GM23338 (cell line): Measurements from ENCODE around the gene CACNB4. TPM values are rescaled to one million over a fixed set of nuclear protein-coding genes. Genes with fewer than 3 reads are reported as not detected.

Experiments used
- ATAC-seq: fragments of 200-7000 bp; cut with Tn5 transposase; 3 replicates; pipeline ENCODE4 v1.9.1; 2020
- DNase-seq: peaks from one replicate; pipeline ENCODE4 v3.0.0-alpha.2; 2015; ENCODE audit warnings: low spot score
- H2AFZ ChIP-seq: fragments of 200-600 bp; sonication (generic); 2 replicates; pipeline ENCODE4 v1.8.0; 2016; ENCODE audit warnings: antibody characterized with exemption, mild to moderate bottlenecking, moderate library complexity
- H3F3A ChIP-seq: fragments of 200-600 bp; sonication (generic); replicated peaks from 2 replicates; pipeline ENCODE4 v1.8.0; 2017; ENCODE audit warnings: antibody characterized with exemption, mixed run types, low read depth
- H3K27ac ChIP-seq: fragments of 200-600 bp; sonication (generic); 2 replicates; pipeline ENCODE4 v1.6.1; 2016; ENCODE audit warnings: low read depth
- H3K27me3 ChIP-seq: fragments of 200-600 bp; sonication (generic); 2 replicates; pipeline ENCODE4 v1.8.0; 2016; ENCODE audit warnings: mild to moderate bottlenecking, mixed run types, moderate library complexity; ENCODE audit not compliant: insufficient read depth
- H3K36me3 ChIP-seq: fragments of 200-600 bp; sonication (generic); 2 replicates; pipeline ENCODE4 v1.8.0; 2016; ENCODE audit warnings: mild to moderate bottlenecking; ENCODE audit not compliant: insufficient read depth
- H3K4me1 ChIP-seq: fragments of 200-600 bp; sonication (generic); 2 replicates; pipeline ENCODE4 v1.8.0; 2016; ENCODE audit warnings: mild to moderate bottlenecking, moderate library complexity; ENCODE audit not compliant: insufficient read depth
- H3K4me2 ChIP-seq: fragments of 200-600 bp; sonication (generic); 2 replicates; pipeline ENCODE4 v1.7.1; 2017; ENCODE audit warnings: mixed run types
- H3K4me3 ChIP-seq: fragments of 200-600 bp; sonication (generic); 2 replicates; pipeline ENCODE4 v1.6.1; 2016; ENCODE audit warnings: mixed run types
- H3K79me2 ChIP-seq: fragments of 200-600 bp; sonication (generic); replicated peaks from 2 replicates; pipeline ENCODE4 v1.8.0; 2017; ENCODE audit warnings: mild to moderate bottlenecking; ENCODE audit not compliant: insufficient read depth
- H3K9me2 ChIP-seq: fragments of 200-600 bp; sonication (generic); 2 replicates; pipeline ENCODE4 v1.8.0; 2017; ENCODE audit not compliant: insufficient read depth
- H4K20me1 ChIP-seq: fragments of 200-600 bp; sonication (generic); replicated peaks from 2 replicates; pipeline ENCODE4 v1.8.0; 2017; ENCODE audit warnings: mild to moderate bottlenecking; ENCODE audit not compliant: insufficient read depth
- H3K27ac Mint-ChIP-seq: 2 replicates; pipeline ENCODE4 v1.8.0; 2020; ENCODE audit warnings: inconsistent platforms, mild to moderate bottlenecking, moderate library complexity, mixed read lengths
- H3K27me3 Mint-ChIP-seq: 3 replicates; pipeline ENCODE4 v1.8.0; 2022; ENCODE audit warnings: low read depth, mild to moderate bottlenecking, moderate library complexity, mixed read lengths, inconsistent platforms; ENCODE audit not compliant: insufficient read depth, poor library complexity
- H3K36me3 Mint-ChIP-seq: 3 replicates; pipeline ENCODE4 v1.8.0; 2021; ENCODE audit warnings: low read depth, mild to moderate bottlenecking, inconsistent platforms, moderate library complexity, mixed read lengths
- H3K4me1 Mint-ChIP-seq: 3 replicates; pipeline ENCODE4 v1.8.0; 2020; ENCODE audit warnings: mild to moderate bottlenecking, inconsistent platforms, mixed read lengths
- H3K4me3 Mint-ChIP-seq: 3 replicates; pipeline ENCODE4 v1.8.0; 2021; ENCODE audit warnings: moderate library complexity, mild to moderate bottlenecking, inconsistent platforms, mixed read lengths
- H3K9me3 Mint-ChIP-seq: 3 replicates; pipeline ENCODE4 v1.8.0; 2020; ENCODE audit warnings: moderate library complexity, mild to moderate bottlenecking, inconsistent platforms, mixed read lengths
- JUNB ChIP-seq: IDR thresholded peaks from one replicate; pipeline ENCODE4 v1.6.1; 2016; ENCODE audit warnings: antibody characterized with exemption; ENCODE audit not compliant: unreplicated experiment
- REST ChIP-seq: IDR thresholded peaks from one replicate; pipeline ENCODE4 v1.6.1; 2018; ENCODE audit warnings: antibody characterized with exemption; ENCODE audit not compliant: unreplicated experiment
- ZNF114 ChIP-seq: fragments of 250-450 bp; sonication (Bioruptor Pico); IDR thresholded peaks from 2 replicates; pipeline ENCODE4 v1.5.0; 2020; ENCODE audit warnings: mild to moderate bottlenecking, moderate library complexity
- ZNF331 ChIP-seq: fragments of 250-450 bp; sonication (Bioruptor Pico); IDR thresholded peaks from 2 replicates; pipeline ENCODE4 v1.5.0; 2020; ENCODE audit warnings: low read depth, mild to moderate bottlenecking, moderate library complexity
- ZNF462 ChIP-seq: fragments of 250-450 bp; sonication (Bioruptor Pico); IDR thresholded peaks from 2 replicates; pipeline ENCODE4 v1.5.0; 2020; ENCODE audit warnings: mild to moderate bottlenecking, moderate library complexity
- polyA plus RNA-seq: library from polyadenylated mRNA; unstranded; fragments of >200 nt; fragmentation: Nextera tagmentation; extraction: Ambion mirVana; gene quantifications from 2 replicates; pipeline ENCODE4 v1.2.1, GENCODE V29; 2016
- total RNA-seq: library from RNA; depleted of rRNA; stranded (reverse); fragments of >200 nt; shearing (Covaris generic); gene quantifications from 2 replicates; pipeline ENCODE4 v1.2.3, GENCODE V29; 2014

CACNB4 gene
- total and polyA plus RNA-seq, 2 experiments from 2014 or later: 4.0 to 9.8 TPM

- no peak for TF ChIP-seq ZNF462 (CRISPR knock-in tag)
- no peak for TF ChIP-seq JUNB
- no peak for TF ChIP-seq ZNF114 (CRISPR knock-in tag)
- TF ChIP-seq REST: no peak
Observed at GRCh38 chr2:151989378-151989777, 109.5 kb downstream of the CACNB4 start (continued).

GRCh38 chr2:151987484-151987883 is 111.4 kb downstream of the CACNB4 start:
- Histone ChIP-seq H3K27ac (no peak overlapping the region), H3F3A (no peaks in the 10 kb centered on the region), H4K20me1 (no peaks in the 10 kb centered on the region), H3K9me2 (peaks cover 16% of the 10 kb centered on the region), H2AFZ (no peak overlapping the region), H3K4me2 (no peak overlapping the region), H3K36me3 (no peaks in the 10 kb centered on the region), H3K4me1 (peaks cover 10% of the 10 kb centered on the region; the same call in 1 of the 2 replicates), H3K27me3 (no peaks in the 10 kb centered on the region), H3K79me2 (no peaks in the 10 kb centered on the region), H3K4me3 (no peak overlapping the region)
- H3K4me1 Mint-ChIP-seq: peaks cover 13% of the 10 kb centered on the region; the same call in 2 of the 3 replicates
- ATAC-seq (no peak), DNase-seq (no peak)
- no peaks in the 10 kb centered on the region for H3K36me3 Mint-ChIP-seq
- no peaks in the 10 kb centered on the region for H3K27me3 Mint-ChIP-seq
- H3K4me3 Mint-ChIP-seq: no peak overlapping the region
- H3K27ac Mint-ChIP-seq: no peak overlapping the region
- TF ChIP-seq ZNF462 (CRISPR knock-in tag) (no peak), ZNF331 (no peak)
- H3K9me3 Mint-ChIP-seq: no peaks in the 10 kb centered on the region
